CD4-positive, alpha-beta T cell (primary cell): Measurements from ENCODE around the gene DDN. TPM values are rescaled to one million over a fixed set of nuclear protein-coding genes. Genes with fewer than 3 reads are reported as not detected.

Experiments used
- ATAC-seq: fragments of 200-7000 bp; cut with Tn5 transposase; one replicate; pipeline ENCODE4 v1.10.0; 2022; ENCODE audit warnings: mild to moderate bottlenecking; ENCODE audit not compliant: poor library complexity
- CTCF ChIA-PET: fragments of 350-600 bp; sonication (Branson Sonifier 250); formaldehyde crosslinking; loops from one replicate; lab custom pipeline; 2021; ENCODE audit warnings: antibody characterized with exemption, inconsistent platforms; lab: Charles Lee
- POLR2A ChIA-PET: fragments of 350-600 bp; sonication (Branson Sonifier 250); formaldehyde crosslinking; loops from one replicate; lab custom pipeline; 2021; ENCODE audit warnings: antibody characterized with exemption, inconsistent platforms; lab: Charles Lee
- DNase-seq, 14 experiments: peaks; one replicate each; pipeline ENCODE4 v3.0.0-alpha.2; 2013 to 2020; ENCODE audit warnings: mixed read lengths in 2 of 14
- H3K27ac ChIP-seq, 2 donors: one replicate each; pipeline versions ENCODE4 v1.5.1 to v1.7.0; 2013; ENCODE audit warnings: low read length in 2 of 2, low read depth in 1 of 2, mild to moderate bottlenecking in 1 of 2
- H3K27me3 ChIP-seq, 2 experiments: 1 replicate in 1 of 2; 2 replicates in 1 of 2; pipeline versions ENCODE4 v1.6.1 to v1.7.0; 2013; ENCODE audit warnings: low read length in 2 of 2, control low read depth in 1 of 2, mild to moderate bottlenecking in 1 of 2, moderate library complexity in 1 of 2; ENCODE audit not compliant: insufficient read depth in 2 of 2, control insufficient read depth in 1 of 2
- H3K36me3 ChIP-seq: one replicate; pipeline ENCODE4 v1.6.1; 2013; ENCODE audit warnings: low read length, control low read depth; ENCODE audit not compliant: insufficient read depth
- H3K4me1 ChIP-seq: one replicate; pipeline ENCODE4 v1.6.1; 2013; ENCODE audit warnings: low read length, control low read depth; ENCODE audit not compliant: insufficient read depth
- H3K4me3 ChIP-seq: one replicate; pipeline ENCODE4 v1.5.1; 2013; ENCODE audit warnings: mild to moderate bottlenecking, low read length, moderate library complexity
- H3K9me3 ChIP-seq, 2 experiments: 1 replicate in 1 of 2; 2 replicates in 1 of 2; pipeline versions ENCODE4 v1.6.1 to v1.7.0; 2013; ENCODE audit warnings: low read length in 2 of 2, mild to moderate bottlenecking in 2 of 2, control low read depth in 1 of 2, moderate library complexity in 1 of 2; ENCODE audit not compliant: control insufficient read depth in 1 of 2, insufficient read depth in 1 of 2
- H3K27ac Mint-ChIP-seq: one replicate; pipeline ENCODE4 v1.8.0; 2020; ENCODE audit warnings: mixed read lengths
- H3K27me3 Mint-ChIP-seq: one replicate; pipeline ENCODE4 v1.8.0; 2021; ENCODE audit warnings: mixed read lengths
- H3K36me3 Mint-ChIP-seq: one replicate; pipeline ENCODE4 v1.8.0; 2021; ENCODE audit warnings: low read depth, mixed read lengths
- H3K4me1 Mint-ChIP-seq: one replicate; pipeline ENCODE4 v1.8.0; 2021; ENCODE audit warnings: low read depth, mixed read lengths
- H3K4me3 Mint-ChIP-seq: one replicate; pipeline ENCODE4 v1.8.0; 2020; ENCODE audit warnings: mild to moderate bottlenecking, mixed read lengths
- H3K9me3 Mint-ChIP-seq: one replicate; pipeline ENCODE4 v1.8.0; 2020; ENCODE audit warnings: mixed read lengths
- CTCF ChIP-seq: fragments of 200-600 bp; IDR thresholded peaks from one replicate; pipeline ENCODE4 v1.8.0; 2022; ENCODE audit warnings: antibody characterized with exemption, mild to moderate bottlenecking
- intact Hi-C, 2 experiments: fragments of 100-400 bp; cut with DNase I in 1 of 2; cut with micrococcal nuclease in 1 of 2; formaldehyde crosslinking; loops; one replicate each; pipeline versions ENCODE4 v1.15.1 to v1.9.0; 2023 to 2025; cut with DNase I, micrococcal nuclease
- total RNA-seq, 174 experiments: library from RNA in 2 of 174; stranded (reverse) in 2 of 174; gene quantifications; one replicate each; pipeline ENCODE4 v1.2.3 and lab custom pipeline; 2021 to 2026

The DDN gene
- total RNA-seq, 2 experiments from 2014 or later = 0.30 to 0.47 TPM

DNA sequence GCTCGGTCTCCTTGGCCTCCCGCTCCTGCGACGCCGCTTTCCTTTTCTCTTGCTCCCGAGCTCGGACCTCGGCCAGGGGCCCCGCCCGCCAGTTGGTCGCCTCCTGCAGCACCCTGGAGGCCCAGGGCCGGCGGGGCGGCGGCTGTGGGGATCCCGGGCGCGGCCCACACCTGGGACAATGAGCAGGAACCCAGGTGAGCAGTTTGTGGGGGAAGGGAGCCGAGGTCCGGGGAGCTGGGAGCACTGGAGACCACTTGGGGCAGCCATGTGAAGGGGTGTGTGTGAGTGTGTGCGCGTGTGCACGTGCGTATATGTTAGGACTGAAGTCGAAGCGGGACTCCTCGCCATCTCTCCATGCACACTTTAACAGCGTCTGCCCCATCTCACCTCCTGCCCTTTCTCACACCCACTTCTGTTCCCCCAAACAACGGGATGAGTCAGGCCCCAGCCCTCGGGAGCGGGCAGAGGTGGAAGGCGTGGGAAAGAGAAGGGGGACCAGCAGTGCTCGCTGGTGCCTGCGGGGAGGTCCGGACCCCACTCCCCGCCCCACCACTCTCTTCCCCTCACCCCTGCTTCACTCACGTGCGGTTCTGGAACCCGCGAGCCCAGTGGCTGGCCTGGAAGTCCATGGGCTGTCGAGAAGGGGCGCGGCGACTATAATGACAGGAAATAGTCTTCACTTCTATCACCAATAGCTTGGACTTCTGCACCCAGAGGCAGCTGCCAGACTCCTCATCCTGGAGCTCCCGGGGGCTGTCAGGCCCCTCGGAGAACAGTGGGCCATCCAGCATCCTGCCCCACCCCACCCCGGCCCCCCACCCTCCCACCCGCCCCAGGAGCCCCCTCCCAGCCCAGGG, 450 bp downstream of the DDN start:
- H3K27ac Mint-ChIP-seq = no peak overlapping the region
- intact Hi-C loops = loop anchor here in 1 of 2 experiments (5.0 kb wide), 1 partner anchor 96 kb away; a partner anchor contains a TSS
- peak in 3 of 14 experiments; percentile 18 to 61 (median 55) for DNase-seq

DNA sequence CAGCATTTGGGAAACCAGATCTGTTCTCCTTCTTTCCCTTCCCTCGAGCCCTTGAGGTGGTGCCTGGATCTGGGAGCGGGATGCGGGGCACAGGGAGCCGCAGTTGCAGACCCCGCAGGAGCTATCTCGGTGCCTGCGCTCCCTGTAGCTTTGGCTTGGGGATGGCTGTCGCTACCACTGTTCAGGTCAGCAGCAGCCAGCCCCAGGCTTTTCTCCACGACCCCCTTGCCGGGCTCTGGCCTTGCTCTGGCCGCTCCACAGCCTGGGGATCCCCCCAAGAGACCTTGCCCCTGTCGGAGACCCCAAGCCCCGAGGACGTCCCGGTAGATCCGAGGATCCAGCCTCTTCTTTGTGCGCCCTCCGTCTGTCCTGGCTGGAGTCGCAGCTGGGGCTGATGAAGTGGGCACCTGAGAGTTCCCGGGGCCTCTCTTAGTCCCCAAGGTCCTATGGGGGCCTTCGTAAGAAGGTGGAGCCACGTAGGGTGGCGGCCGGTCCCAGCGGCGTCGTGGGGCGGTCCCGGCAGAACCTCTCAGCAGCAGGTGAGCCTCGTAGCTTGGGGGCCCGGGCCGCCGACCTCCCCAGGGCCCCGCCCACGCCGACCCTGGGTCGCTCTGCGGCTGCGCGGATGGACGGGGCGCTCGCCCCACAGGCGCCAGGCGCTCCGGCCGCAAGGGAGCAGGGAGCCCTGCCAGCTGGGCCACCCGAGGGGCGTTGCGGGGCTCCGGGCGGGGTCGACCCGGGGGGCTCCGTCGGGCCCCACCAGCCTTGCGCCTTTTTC, 1.3 kb downstream of the DDN start:
- TF ChIP-seq CTCF = no peak
- H3K27ac ChIP-seq = no peak overlapping the region
- peaks cover 50% of the 10 kb centered on the region for H3K4me1 Mint-ChIP-seq
- H3K27me3 ChIP-seq = peaks cover 63 to 64% of the 10 kb centered on the region in 2 experiments
- CTCF ChIA-PET = interaction anchor here (0.5 to 4.0 kb wide), 15 partner anchors 8 to 240 kb away, joined by 3 to 39 read pairs (median 5); partner anchors contain the start of genes PRKAG1, RHEBL1 and WNT1
- H3K4me1 ChIP-seq = peaks cover 49% of the 10 kb centered on the region
- peaks cover 0 to 13% of the 10 kb centered on the region in 2 experiments for H3K9me3 ChIP-seq
- peaks cover 10% of the 10 kb centered on the region for H3K36me3 ChIP-seq
- H3K4me3 ChIP-seq = peak overlapping the region; percentile 50
- peaks cover 35% of the 10 kb centered on the region for H3K36me3 Mint-ChIP-seq
- POLR2A ChIA-PET = interaction anchor here (0.6 to 4.9 kb wide), 9 partner anchors 10 to 237 kb away, joined by 3 to 29 read pairs (median 4); partner anchors contain the start of genes LMBR1L, PRKAG1, TUBA1A and TUBA1B
- peak overlapping the region; percentile 74 for H3K4me3 Mint-ChIP-seq
- H3K27me3 Mint-ChIP-seq = peaks cover 81% of the 10 kb centered on the region
- no peak overlapping the region for H3K27ac Mint-ChIP-seq
- no peaks in the 10 kb centered on the region for H3K9me3 Mint-ChIP-seq
- intact Hi-C loops = loop anchor here (2.0 to 5.0 kb wide), 4 partner anchors 17 to 96 kb away; a partner anchor contains a TSS
- DNase-seq (peak in 3 of 14 experiments; percentile 26 to 59 (median 52)), ATAC-seq (no peak)

More for the DNA sequence above, 450 bp downstream of the DDN start:
- peaks cover 49% of the 10 kb centered on the region for H3K4me1 ChIP-seq
- peaks cover 50% of the 10 kb centered on the region for H3K4me1 Mint-ChIP-seq
- H3K9me3 ChIP-seq = peaks cover 0 to 13% of the 10 kb centered on the region in 2 experiments
- peak overlapping the region; percentile 74 for H3K4me3 Mint-ChIP-seq
- CTCF ChIA-PET = interaction anchor here (1.0 to 4.0 kb wide), 10 partner anchors 11 to 74 kb away, joined by 3 to 39 read pairs (median 16); partner anchors contain the start of genes PRKAG1 and WNT1
- peaks cover 74% of the 10 kb centered on the region for H3K27me3 Mint-ChIP-seq
- ATAC-seq = peak; percentile 25
- no peak for TF ChIP-seq CTCF
- no peaks in the 10 kb centered on the region for H3K9me3 Mint-ChIP-seq
- POLR2A ChIA-PET = interaction anchor here (0.6 to 4.9 kb wide), 7 partner anchors 10 to 190 kb away, joined by 3 to 29 read pairs (median 3); partner anchors contain the start of genes DDX23, PRKAG1 and TUBA1A
- H3K27ac ChIP-seq = no peak overlapping the region
- peaks cover 43% of the 10 kb centered on the region for H3K36me3 Mint-ChIP-seq
- peaks cover 62 to 63% of the 10 kb centered on the region in 2 experiments for H3K27me3 ChIP-seq
- peak overlapping the region; percentile 26 for H3K4me3 ChIP-seq
- peaks cover 18% of the 10 kb centered on the region for H3K36me3 ChIP-seq
